IgD-negative memory B cell (primary cell): Measurements from ENCODE around the gene GPR37L1. TPM values are rescaled to one million over a fixed set of nuclear protein-coding genes. Genes with fewer than 3 reads are reported as not detected.

Experiments
- H3K27ac Mint-ChIP-seq, 3 donors: one replicate each; pipeline ENCODE4 v1.8.0; 2020 to 2022; ENCODE audit warnings: mild to moderate bottlenecking in 3 of 3, mixed read lengths in 3 of 3, moderate library complexity in 1 of 3
- H3K27me3 Mint-ChIP-seq: one replicate; pipeline ENCODE4 v1.8.0; 2021; ENCODE audit warnings: mixed read lengths
- H3K36me3 Mint-ChIP-seq: one replicate; pipeline ENCODE4 v1.8.0; 2020; ENCODE audit warnings: mild to moderate bottlenecking, mixed read lengths
- H3K4me1 Mint-ChIP-seq, 3 donors: one replicate each; pipeline ENCODE4 v1.8.0; 2020 to 2022; ENCODE audit warnings: mixed read lengths in 3 of 3, mild to moderate bottlenecking in 1 of 3
- H3K4me3 Mint-ChIP-seq, 4 donors: one replicate each; pipeline ENCODE4 v1.8.0; 2020 to 2022; ENCODE audit warnings: mild to moderate bottlenecking in 4 of 4, mixed read lengths in 4 of 4, moderate library complexity in 3 of 4
- H3K9me3 Mint-ChIP-seq, 3 donors: one replicate each; pipeline ENCODE4 v1.8.0; 2020 to 2021; ENCODE audit warnings: mixed read lengths in 3 of 3, mild to moderate bottlenecking in 1 of 3
- polyA plus RNA-seq: library from polyadenylated mRNA; unstranded; fragments of 300-500 nt; fragmentation: Illumina TruSeq; gene quantifications from one replicate; pipeline ENCODE4 v1.2.3, GENCODE V29; 2021

Gene GPR37L1
- polyA plus RNA-seq, 1 donor from 2014 or later, result 0.11 TPM

GRCh38 chr1:202151045-202151444, 28.3 kb downstream of the GPR37L1 start:
- Mint-ChIP-seq H3K27ac (peak overlapping the region in 1 of 3 donors; percentile 73), H3K4me3 (no peak overlapping the region), H3K27me3 (no peaks in the 10 kb centered on the region), H3K36me3 (peaks cover 4% of the 10 kb centered on the region), H3K4me1 (peaks cover 8 to 15% (median 11%) of the 10 kb centered on the region in 3 donors), H3K9me3 (no peaks in the 10 kb centered on the region)

DNA sequence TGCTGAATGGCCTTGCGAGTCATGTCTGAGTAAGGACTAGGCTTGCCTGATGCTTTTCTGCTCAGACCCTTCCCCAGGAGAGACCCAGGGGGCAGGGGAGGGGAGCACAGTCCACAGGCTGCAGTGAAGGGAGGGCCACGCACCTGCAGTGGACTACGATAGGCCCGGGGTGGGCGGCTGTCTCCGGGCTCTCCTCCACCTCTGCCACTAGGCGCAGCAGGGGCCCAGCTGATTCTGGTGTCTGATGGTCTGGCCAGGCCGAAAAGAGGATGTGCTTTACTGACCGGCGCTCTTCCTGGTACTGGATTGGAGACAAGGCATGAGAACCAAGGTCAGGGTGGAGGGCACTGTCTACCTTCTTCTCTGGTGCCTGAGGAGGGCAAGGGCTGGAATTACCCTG, 29.7 kb downstream of the GPR37L1 start:
- Mint-ChIP-seq H3K4me1 (peaks cover 6 to 14% (median 14%) of the 10 kb centered on the region in 3 donors), H3K27ac (no peak overlapping the region), H3K36me3 (peaks cover 4% of the 10 kb centered on the region)

GRCh38 chr1:202153284-202153683, 30.6 kb downstream of the GPR37L1 start:
- Mint-ChIP-seq H3K27me3 (no peaks in the 10 kb centered on the region), H3K9me3 (no peaks in the 10 kb centered on the region), H3K4me1 (peaks cover 6 to 14% (median 11%) of the 10 kb centered on the region in 3 donors), H3K4me3 (peak overlapping the region in 1 of 4 donors; percentile 40), H3K27ac (no peak overlapping the region), H3K36me3 (peaks cover 4% of the 10 kb centered on the region)

More for the DNA sequence above, 29.7 kb downstream of the GPR37L1 start:
- Mint-ChIP-seq H3K27me3 (no peaks in the 10 kb centered on the region), H3K4me3 (no peak overlapping the region), H3K9me3 (no peaks in the 10 kb centered on the region)

DNA sequence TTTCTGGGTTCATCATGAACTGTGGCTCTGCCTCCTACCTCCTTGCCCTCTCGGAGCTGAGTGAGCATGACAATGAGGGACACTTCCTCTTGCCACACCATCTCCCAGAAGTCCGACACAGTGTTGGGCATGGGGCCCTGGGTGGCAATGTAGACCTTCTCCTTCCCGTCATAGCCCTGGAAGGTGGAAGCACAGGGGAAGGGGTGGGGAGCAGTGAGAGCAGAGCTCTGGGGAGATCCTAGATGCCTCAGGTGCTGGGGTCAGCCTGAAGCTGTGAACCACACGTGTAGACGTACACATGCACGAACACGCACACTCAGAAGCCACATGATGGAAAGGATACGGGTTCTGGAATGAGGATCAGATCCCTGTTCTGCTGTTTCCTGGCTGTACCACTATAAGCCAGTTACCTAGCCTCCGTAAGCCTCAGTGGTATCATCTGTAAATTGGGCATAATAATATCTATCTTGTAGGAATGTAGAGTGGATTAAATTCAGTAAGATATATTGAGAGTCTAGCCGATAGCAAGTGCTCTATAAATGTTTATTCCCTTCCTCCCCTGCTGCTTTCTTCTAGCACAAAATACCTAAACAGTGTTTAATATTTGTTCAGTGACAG, 31.5 kb downstream of the GPR37L1 start:
- Mint-ChIP-seq H3K27me3 (no peaks in the 10 kb centered on the region), H3K9me3 (no peaks in the 10 kb centered on the region), H3K4me1 (peaks cover 14 to 21% (median 16%) of the 10 kb centered on the region in 3 donors), H3K27ac (peak overlapping the region; percentile 18 to 43 (median 34)), H3K4me3 (peak overlapping the region in 1 of 4 donors; percentile 27), H3K36me3 (peaks cover 4% of the 10 kb centered on the region)

DNA sequence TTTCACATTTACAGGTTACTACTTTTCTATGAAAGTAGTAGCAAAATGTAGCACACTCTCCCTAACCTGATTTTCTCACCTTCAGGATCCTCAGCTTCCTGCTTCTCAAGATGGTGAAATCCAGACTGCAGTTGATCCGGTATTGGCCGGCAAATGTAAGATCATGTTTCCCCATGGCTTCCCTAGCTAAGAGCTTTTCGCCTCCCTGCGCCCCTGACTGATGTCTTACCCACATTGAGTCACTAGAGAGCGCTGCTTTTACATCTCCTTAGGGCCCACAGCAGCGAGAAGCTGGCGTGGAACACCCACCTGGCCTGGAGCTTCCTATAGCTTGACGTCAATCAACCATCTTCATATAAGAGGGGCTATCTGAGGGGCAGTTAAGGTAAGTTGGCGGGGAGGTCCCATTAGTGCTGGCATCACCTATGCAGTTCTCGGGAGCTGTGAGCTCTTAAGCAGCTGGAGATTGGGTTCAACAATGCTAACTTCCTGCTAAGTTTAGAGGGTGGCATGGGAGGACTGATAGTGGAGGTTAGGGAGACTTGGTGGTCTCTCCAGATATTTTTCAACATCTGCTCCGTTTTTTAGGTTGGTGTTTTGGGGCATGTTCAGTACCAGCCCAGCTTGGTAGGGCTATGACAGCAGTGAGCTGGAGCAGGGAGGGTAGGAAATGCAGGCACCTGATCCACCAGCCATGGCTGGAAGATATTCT, 32.2 kb downstream of the GPR37L1 start:
- peaks cover 19 to 27% (median 20%) of the 10 kb centered on the region in 3 donors for H3K4me1 Mint-ChIP-seq
- H3K4me3 Mint-ChIP-seq, result peak overlapping the region in 1 of 4 donors; percentile 27
- no peaks in the 10 kb centered on the region for H3K27me3 Mint-ChIP-seq
- no peaks in the 10 kb centered on the region for H3K9me3 Mint-ChIP-seq
- H3K27ac Mint-ChIP-seq, result peak overlapping the region; percentile 18 to 34 (median 20)
- peaks cover 4% of the 10 kb centered on the region for H3K36me3 Mint-ChIP-seq

DNA sequence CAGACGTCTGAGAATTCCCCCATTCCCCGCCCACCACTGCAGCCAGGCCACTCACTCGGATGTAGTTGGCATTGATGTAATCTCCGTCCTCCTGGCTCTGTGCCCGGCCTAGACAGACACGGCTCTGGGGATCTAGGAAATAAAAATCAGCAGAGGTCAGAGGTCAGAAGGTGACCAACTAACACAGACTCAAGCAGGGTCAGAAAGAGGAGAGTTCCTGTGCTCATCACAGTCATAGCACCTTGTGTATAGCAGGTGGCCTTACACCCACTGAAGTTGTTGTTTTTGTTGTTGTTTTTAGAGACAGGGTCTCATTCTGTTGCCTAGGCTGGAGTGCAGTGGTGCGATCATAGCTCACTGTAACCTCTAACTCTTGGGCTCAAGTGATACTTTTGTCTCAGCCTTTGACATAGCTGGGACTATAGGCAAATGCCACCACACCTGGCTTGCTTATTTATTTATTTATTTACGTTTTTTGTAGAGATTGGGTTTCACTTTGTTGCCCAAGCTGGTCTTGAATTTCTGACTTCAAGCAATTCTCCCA, 32.8 kb downstream of the GPR37L1 start:
- peak overlapping the region in 1 of 3 donors; percentile 18 for H3K27ac Mint-ChIP-seq
- H3K4me3 Mint-ChIP-seq, result peak overlapping the region in 1 of 4 donors; percentile 60
- no peaks in the 10 kb centered on the region for H3K27me3 Mint-ChIP-seq
- H3K36me3 Mint-ChIP-seq, result peaks cover 4% of the 10 kb centered on the region
- H3K4me1 Mint-ChIP-seq, result peaks cover 21 to 34% (median 23%) of the 10 kb centered on the region in 3 donors
- no peaks in the 10 kb centered on the region for H3K9me3 Mint-ChIP-seq

- peak overlapping the region in 1 of 4 donors; percentile 60 for H3K4me3 Mint-ChIP-seq
- no peaks in the 10 kb centered on the region for H3K9me3 Mint-ChIP-seq
- peaks cover 4% of the 10 kb centered on the region for H3K36me3 Mint-ChIP-seq
- H3K27ac Mint-ChIP-seq, result peak overlapping the region in 1 of 3 donors; percentile 80
- H3K27me3 Mint-ChIP-seq, result no peaks in the 10 kb centered on the region
- H3K4me1 Mint-ChIP-seq, result peaks cover 31 to 43% (median 32%) of the 10 kb centered on the region in 3 donors
These were observed 33.9 kb downstream of the GPR37L1 start for GRCh38 chr1:202156590-202156989.

DNA sequence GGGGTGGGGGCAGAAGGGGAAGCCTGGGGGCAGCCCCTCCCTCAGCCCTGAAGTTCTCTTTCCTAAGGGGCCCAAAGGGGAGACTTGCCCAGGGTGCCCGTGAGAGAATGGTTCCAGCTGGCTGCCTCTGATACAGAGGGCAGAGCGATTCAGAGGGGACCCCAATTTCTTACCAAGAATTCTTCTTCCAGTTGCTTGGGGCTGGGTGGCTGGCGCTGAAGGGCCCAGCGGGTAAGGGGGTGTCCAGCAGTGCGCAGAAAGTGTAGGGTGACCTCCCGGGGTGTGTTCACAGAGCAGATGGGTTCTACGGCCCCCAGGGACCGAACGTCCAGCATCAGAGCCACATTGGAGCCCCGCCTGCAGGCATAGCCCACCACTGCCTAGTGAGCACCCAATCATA, 35.2 kb downstream of the GPR37L1 start:
- Mint-ChIP-seq H3K27ac (peak overlapping the region in 2 of 3 donors; percentile 96 to 99), H3K4me1 (peaks cover 41 to 53% (median 41%) of the 10 kb centered on the region in 3 donors), H3K36me3 (peaks cover 2% of the 10 kb centered on the region), H3K9me3 (no peaks in the 10 kb centered on the region), H3K4me3 (peak overlapping the region in 2 of 4 donors; percentile 37 to 92), H3K27me3 (no peaks in the 10 kb centered on the region)

- no peaks in the 10 kb centered on the region for H3K27me3 Mint-ChIP-seq
- H3K27ac Mint-ChIP-seq, result peak overlapping the region; percentile 81 to 99 (median 96)
- H3K9me3 Mint-ChIP-seq, result no peaks in the 10 kb centered on the region
- peak overlapping the region; percentile 87 to 96 (median 94) for H3K4me3 Mint-ChIP-seq
- H3K4me1 Mint-ChIP-seq, result peaks cover 44 to 59% (median 47%) of the 10 kb centered on the region in 3 donors
- no peaks in the 10 kb centered on the region for H3K36me3 Mint-ChIP-seq
These were observed 36.3 kb downstream of the GPR37L1 start for GRCh38 chr1:202158810-202159533.

GRCh38 chr1:202159534-202160371, 37.0 kb downstream of the GPR37L1 start:
- no peaks in the 10 kb centered on the region for H3K36me3 Mint-ChIP-seq
- peaks cover 1% of the 10 kb centered on the region for H3K27me3 Mint-ChIP-seq
- peaks cover 51 to 65% (median 52%) of the 10 kb centered on the region in 3 donors for H3K4me1 Mint-ChIP-seq
- H3K4me3 Mint-ChIP-seq, result peak overlapping the region; percentile 87 to 96 (median 94)
- no peaks in the 10 kb centered on the region for H3K9me3 Mint-ChIP-seq
- peak overlapping the region; percentile 92 to 99 (median 96) for H3K27ac Mint-ChIP-seq

DNA sequence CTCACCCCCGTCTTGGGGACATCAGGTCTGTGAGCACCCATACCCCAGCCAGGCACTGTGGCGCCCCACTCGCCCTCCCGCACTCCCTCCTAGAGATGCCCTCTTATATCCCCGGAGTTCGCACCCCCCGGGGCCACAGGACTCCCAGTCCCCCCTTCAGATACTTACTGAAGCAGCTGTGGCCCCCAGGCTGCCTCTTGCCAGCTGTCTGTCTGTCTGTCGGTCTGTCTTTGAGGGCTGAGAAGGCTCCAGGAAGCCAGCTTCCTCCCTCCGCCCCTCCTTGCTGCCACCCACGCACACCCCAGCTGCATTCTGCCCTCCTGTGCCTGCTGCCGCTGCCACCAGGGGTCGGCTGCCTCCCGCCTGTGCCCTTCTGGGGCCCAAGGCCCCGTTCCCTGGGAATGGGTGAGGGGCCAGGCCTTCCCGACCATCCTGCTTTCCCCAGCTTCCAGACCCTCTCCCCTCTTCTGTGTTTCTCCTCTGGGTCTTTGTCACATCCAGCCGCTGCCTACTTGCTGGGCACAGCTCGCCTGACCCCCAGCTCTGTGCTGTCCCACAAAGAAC, 37.7 kb downstream of the GPR37L1 start, which contains the start of gene PTPN7:
Gene PTPN7, minus strand, starts transcription at position 226 of the 564 bp plus-strand sequence. CDS start 1,200 bp downstream, outside the sequence.
- peak within 1 kb of the TSS; percentile 87 to 96 (median 94) for H3K4me3 Mint-ChIP-seq
- peaks cover 1% of the 10 kb centered on the region for H3K27me3 Mint-ChIP-seq

DNA sequence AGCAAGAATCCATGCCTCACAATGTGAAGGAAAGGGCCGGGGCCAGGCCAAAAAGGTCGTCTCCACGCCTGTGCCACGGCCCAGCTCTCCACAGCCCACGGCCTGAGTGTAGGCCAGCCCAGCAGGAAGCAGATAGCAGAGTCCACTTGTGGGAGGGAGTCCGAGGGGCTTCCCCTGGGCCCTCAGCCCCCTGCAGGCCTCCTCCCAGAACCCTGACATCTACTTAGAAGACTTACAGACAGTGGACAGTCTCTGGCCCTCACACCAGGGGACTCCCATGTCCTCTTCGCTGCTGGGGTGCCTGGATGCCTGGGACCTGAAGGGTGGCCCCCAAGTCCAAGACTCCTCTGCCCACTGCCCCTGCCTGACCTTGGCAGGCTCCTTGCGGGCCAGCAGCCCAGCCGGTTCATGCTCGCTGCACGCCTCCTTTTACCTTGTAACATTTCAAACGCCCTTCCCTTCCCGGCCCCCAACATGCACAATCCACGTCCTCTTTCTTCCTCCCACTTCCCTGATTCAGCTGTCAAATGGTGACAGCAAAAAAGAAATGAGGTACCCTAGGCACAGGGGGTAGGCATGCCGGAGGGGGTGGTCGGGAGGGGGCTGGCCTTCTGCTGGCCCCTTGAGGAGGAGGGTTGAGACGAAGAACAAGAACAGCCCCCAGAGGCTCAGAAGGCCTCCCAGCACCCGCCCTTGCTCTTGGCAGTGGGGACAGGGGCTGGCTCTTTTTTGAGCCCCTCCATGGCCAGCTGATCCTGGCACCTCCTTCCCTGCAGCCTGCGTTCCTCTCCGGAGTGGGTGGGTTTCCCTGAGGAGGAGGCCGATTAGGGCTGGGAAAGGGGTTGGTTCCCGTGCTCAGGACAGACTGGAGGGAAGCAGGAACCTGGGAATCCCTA, 38.7 kb downstream of the GPR37L1 start:
- Mint-ChIP-seq H3K4me3 (peak overlapping the region; percentile 87 to 96 (median 94)), H3K27me3 (peaks cover 1% of the 10 kb centered on the region), H3K4me1 (peaks cover 47 to 61% (median 48%) of the 10 kb centered on the region in 3 donors), H3K9me3 (no peaks in the 10 kb centered on the region), H3K27ac (peak overlapping the region in 2 of 3 donors; percentile 96 to 99), H3K36me3 (no peaks in the 10 kb centered on the region)

More for the DNA sequence above, 37.7 kb downstream of the GPR37L1 start, which contains the start of gene PTPN7:
- Mint-ChIP-seq H3K4me1 (peaks cover 49 to 68% (median 54%) of the 10 kb centered on the region in 3 donors), H3K9me3 (no peaks in the 10 kb centered on the region), H3K27ac (peak within 1 kb of the TSS; percentile 92 to 99 (median 96)), H3K36me3 (no peaks in the 10 kb centered on the region)

GRCh38 chr1:202162047-202162417, 39.3 kb downstream of the GPR37L1 start:
- peaks cover 1% of the 10 kb centered on the region for H3K27me3 Mint-ChIP-seq
- peak overlapping the region in 1 of 3 donors; percentile 99 for H3K27ac Mint-ChIP-seq
- H3K36me3 Mint-ChIP-seq, result no peaks in the 10 kb centered on the region

More at GRCh38 chr1:202162047-202162417, 39.3 kb downstream of the GPR37L1 start:
- no peaks in the 10 kb centered on the region for H3K9me3 Mint-ChIP-seq
- peaks cover 47 to 60% (median 48%) of the 10 kb centered on the region in 3 donors for H3K4me1 Mint-ChIP-seq
- peak overlapping the region in 3 of 4 donors; percentile 92 to 96 (median 92) for H3K4me3 Mint-ChIP-seq
